ENCODE data around the gene ERMN.

DNA sequence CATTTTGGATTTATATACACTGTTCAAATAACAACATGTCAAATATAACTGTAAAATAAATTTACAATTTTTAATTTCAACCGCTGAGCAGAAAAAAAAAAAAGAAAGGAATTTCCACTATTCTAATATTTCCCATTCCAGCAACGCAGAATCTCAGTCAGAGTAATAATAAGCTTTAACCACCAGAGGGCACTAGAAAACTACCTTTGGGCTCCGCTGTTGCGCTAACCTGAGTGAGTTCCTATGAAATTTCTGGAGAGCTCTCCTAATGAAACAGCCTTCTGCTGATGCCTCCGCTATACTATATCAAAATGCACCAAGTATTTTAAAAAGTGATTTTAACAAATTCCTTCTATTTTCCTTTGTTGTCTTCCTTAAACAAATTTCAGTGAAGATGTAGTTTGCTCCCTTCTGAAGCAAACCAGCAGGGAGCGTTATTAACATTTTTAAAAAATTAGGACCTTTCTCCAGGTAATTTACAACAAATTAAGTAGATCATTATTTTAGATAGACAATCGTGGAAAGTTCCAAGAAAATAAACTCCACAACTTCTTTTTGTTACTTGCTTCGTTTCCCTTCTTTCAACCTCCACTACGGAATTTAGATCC is 23.0 kb downstream of the ERMN start:
- TF ChIP-seq, protein P1, sequence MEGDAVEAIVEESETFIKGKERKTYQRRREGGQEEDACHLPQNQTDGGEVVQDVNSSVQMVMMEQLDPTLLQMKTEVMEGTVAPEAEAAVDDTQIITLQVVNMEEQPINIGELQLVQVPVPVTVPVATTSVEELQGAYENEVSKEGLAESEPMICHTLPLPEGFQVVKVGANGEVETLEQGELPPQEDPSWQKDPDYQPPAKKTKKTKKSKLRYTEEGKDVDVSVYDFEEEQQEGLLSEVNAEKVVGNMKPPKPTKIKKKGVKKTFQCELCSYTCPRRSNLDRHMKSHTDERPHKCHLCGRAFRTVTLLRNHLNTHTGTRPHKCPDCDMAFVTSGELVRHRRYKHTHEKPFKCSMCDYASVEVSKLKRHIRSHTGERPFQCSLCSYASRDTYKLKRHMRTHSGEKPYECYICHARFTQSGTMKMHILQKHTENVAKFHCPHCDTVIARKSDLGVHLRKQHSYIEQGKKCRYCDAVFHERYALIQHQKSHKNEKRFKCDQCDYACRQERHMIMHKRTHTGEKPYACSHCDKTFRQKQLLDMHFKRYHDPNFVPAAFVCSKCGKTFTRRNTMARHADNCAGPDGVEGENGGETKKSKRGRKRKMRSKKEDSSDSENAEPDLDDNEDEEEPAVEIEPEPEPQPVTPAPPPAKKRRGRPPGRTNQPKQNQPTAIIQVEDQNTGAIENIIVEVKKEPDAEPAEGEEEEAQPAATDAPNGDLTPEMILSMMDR (IDR thresholded peaks at IDR 0.05) = peak; percentile 81
- TF ChIP-seq, protein P2, sequence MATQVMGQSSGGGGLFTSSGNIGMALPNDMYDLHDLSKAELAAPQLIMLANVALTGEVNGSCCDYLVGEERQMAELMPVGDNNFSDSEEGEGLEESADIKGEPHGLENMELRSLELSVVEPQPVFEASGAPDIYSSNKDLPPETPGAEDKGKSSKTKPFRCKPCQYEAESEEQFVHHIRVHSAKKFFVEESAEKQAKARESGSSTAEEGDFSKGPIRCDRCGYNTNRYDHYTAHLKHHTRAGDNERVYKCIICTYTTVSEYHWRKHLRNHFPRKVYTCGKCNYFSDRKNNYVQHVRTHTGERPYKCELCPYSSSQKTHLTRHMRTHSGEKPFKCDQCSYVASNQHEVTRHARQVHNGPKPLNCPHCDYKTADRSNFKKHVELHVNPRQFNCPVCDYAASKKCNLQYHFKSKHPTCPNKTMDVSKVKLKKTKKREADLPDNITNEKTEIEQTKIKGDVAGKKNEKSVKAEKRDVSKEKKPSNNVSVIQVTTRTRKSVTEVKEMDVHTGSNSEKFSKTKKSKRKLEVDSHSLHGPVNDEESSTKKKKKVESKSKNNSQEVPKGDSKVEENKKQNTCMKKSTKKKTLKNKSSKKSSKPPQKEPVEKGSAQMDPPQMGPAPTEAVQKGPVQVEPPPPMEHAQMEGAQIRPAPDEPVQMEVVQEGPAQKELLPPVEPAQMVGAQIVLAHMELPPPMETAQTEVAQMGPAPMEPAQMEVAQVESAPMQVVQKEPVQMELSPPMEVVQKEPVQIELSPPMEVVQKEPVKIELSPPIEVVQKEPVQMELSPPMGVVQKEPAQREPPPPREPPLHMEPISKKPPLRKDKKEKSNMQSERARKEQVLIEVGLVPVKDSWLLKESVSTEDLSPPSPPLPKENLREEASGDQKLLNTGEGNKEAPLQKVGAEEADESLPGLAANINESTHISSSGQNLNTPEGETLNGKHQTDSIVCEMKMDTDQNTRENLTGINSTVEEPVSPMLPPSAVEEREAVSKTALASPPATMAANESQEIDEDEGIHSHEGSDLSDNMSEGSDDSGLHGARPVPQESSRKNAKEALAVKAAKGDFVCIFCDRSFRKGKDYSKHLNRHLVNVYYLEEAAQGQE (IDR thresholded peaks at IDR 0.05; ENCODE audit: insufficient read depth in 1 of 2, low read depth in 2 of 2, low read length in 1 of 2) = no peak
